A549 (cell line): ENCODE measurements around the gene KCNV2. TPM values are rescaled to one million over a fixed set of nuclear protein-coding genes. Genes with fewer than 3 reads are reported as not detected.
A peak's percentile ranks its signal among the peaks of the same experiment; 100 is the strongest.

Source experiments
- ATAC-seq, 2 experiments: fragments of 200-7000 bp in 1 of 2; fragments of >200 bp in 1 of 2; cut with Nextera tagmentation in 1 of 2; cut with Tn5 transposase in 1 of 2; 3 replicates each; pipeline versions ENCODE4 v1.8.0 to v1.9.1; 2018 to 2020; ENCODE audit warnings: mild to moderate bottlenecking in 1 of 2, moderate library complexity in 1 of 2
- CTCF ChIA-PET: fragments of 300-600 bp; sonication (Branson Sonifier 250); formaldehyde crosslinking; extraction: SDS; loops from one replicate; lab custom pipeline; 2021; ENCODE audit warnings: antibody characterized with exemption, inconsistent platforms; lab: Yijun Ruan, JAX
- POLR2A ChIA-PET: fragments of 350-600 bp; formaldehyde crosslinking; extraction: SDS; loops from one replicate; lab custom pipeline; 2021; ENCODE audit warnings: antibody characterized with exemption, inconsistent platforms; lab: Yijun Ruan, JAX
- DNase-seq, 2 experiments: peaks; one replicate each; pipeline versions ENCODE4 v3.0.0 to v3.0.0-alpha.2; 2011 to 2016; ENCODE audit warnings: low read depth in 1 of 2, low spot score in 1 of 2
- FAIRE-seq: peaks from 2 replicates; lab custom pipeline; 2011; peaks lifted over from hg19 to GRCh38; lab: Jason Lieb, UNC
- H3K27ac ChIP-seq, 2 experiments: fragments of >200 bp; sonication (Bioruptor Twin); formaldehyde crosslinking; 3 replicates each; pipeline ENCODE4 v1.5.1; 2016 to 2017
- H3K4me1 ChIP-seq: fragments of >200 bp; sonication (Bioruptor Twin); formaldehyde crosslinking; 3 replicates; pipeline ENCODE4 v1.6.1; 2016
- H3K4me2 ChIP-seq: fragments of >200 bp; sonication (Bioruptor Twin); formaldehyde crosslinking; 3 replicates; pipeline ENCODE4 v1.6.1; 2016
- H3K4me3 ChIP-seq: fragments of >200 bp; sonication (Bioruptor Twin); formaldehyde crosslinking; 3 replicates; pipeline ENCODE4 v1.5.1; 2016
- H3K9me3 ChIP-seq: fragments of >200 bp; sonication (Bioruptor Twin); formaldehyde crosslinking; 3 replicates; pipeline ENCODE4 v1.6.1; 2016
- CBX2 ChIP-seq: fragments of 200-600 bp; sonication (generic); IDR thresholded peaks from 2 replicates; pipeline ENCODE4 v1.6.1; 2016; ENCODE audit warnings: low read depth, mild to moderate bottlenecking, borderline replicate concordance
- CEBPB ChIP-seq, 2 experiments: fragments of >200 bp in 1 of 2; sonication (Bioruptor Twin) in 1 of 2; formaldehyde crosslinking in 1 of 2; IDR thresholded peaks; 2 replicates each; pipeline ENCODE4 v1.6.1; 2012 to 2016
- ESRRA ChIP-seq: fragments of 150-350 bp; IDR thresholded peaks from 2 replicates; pipeline ENCODE4 v1.6.1; 2014; ENCODE audit warnings: mild to moderate bottlenecking, low read length, borderline replicate concordance
- FOSL2 ChIP-seq, 2 experiments: fragments of 450-650 bp in 1 of 2; fragments of >200 bp in 1 of 2; sonication (Bioruptor Twin) in 1 of 2; formaldehyde crosslinking; IDR thresholded peaks; 2 replicates each; pipeline versions ENCODE4 v1.5.0 to v1.6.1; 2016 to 2020; ENCODE audit warnings: mild to moderate bottlenecking in 1 of 2, moderate library complexity in 1 of 2
- FOXS1 ChIP-seq: fragments of 250-450 bp; sonication (Bioruptor Pico); IDR thresholded peaks from 2 replicates; pipeline ENCODE4 v1.5.0; 2020; ENCODE audit warnings: mild to moderate bottlenecking, moderate library complexity
- HEYL ChIP-seq: fragments of 250-450 bp; sonication (Bioruptor Pico); IDR thresholded peaks from 2 replicates; pipeline ENCODE4 v1.8.0; 2021; ENCODE audit warnings: mild to moderate bottlenecking, moderate library complexity
- HOXB13 ChIP-seq: fragments of 250-450 bp; sonication (Bioruptor Pico); IDR thresholded peaks from 2 replicates; pipeline ENCODE4 v1.5.0; 2020; ENCODE audit warnings: low read depth, mild to moderate bottlenecking, moderate library complexity
- JUNB ChIP-seq: fragments of >200 bp; sonication (Bioruptor Twin); formaldehyde crosslinking; IDR thresholded peaks from 2 replicates; pipeline ENCODE4 v1.6.1; 2016
- PHF8 ChIP-seq: fragments of 200-600 bp; sonication (generic); IDR thresholded peaks from 2 replicates; pipeline ENCODE4 v1.6.1; 2016; ENCODE audit warnings: low read depth, mild to moderate bottlenecking, antibody characterized with exemption, moderate library complexity, borderline replicate concordance
- POLR2A ChIP-seq: IDR thresholded peaks from 2 replicates; pipeline ENCODE4 v1.6.1; 2012; ENCODE audit warnings: mild to moderate bottlenecking, low read length
- POLR2AphosphoS2 ChIP-seq: conservative IDR thresholded peaks from 2 replicates; pipeline ENCODE4 v1.6.1; 2012; ENCODE audit warnings: low read length, improper control_type of control experiment, inconsistent platforms
- RAD21 ChIP-seq, 2 experiments: fragments of >200 bp in 1 of 2; sonication (Bioruptor Twin) in 1 of 2; formaldehyde crosslinking in 1 of 2; IDR thresholded peaks in 1 of 2; conservative IDR thresholded peaks in 1 of 2; 2 replicates in 1 of 2; 3 replicates in 1 of 2; pipeline ENCODE4 v1.6.1; 2012 to 2018; ENCODE audit warnings: inconsistent platforms in 1 of 2
- RARB ChIP-seq: fragments of 250-450 bp; sonication (Bioruptor Pico); IDR thresholded peaks from 2 replicates; pipeline ENCODE4 v1.8.0; 2021; ENCODE audit warnings: mild to moderate bottlenecking, moderate library complexity
- REST ChIP-seq: fragments of 200-600 bp; sonication (generic); IDR thresholded peaks from 2 replicates; pipeline ENCODE4 v1.6.1; 2016; ENCODE audit warnings: antibody characterized with exemption, mild to moderate bottlenecking, moderate library complexity
- RNF2 ChIP-seq: fragments of 200-600 bp; sonication (generic); IDR thresholded peaks from 2 replicates; pipeline ENCODE4 v1.6.1; 2016; ENCODE audit warnings: low read depth, mild to moderate bottlenecking, antibody characterized with exemption, moderate library complexity, borderline replicate concordance
- TP53 ChIP-seq: fragments of 250-450 bp; sonication (Bioruptor Pico); IDR thresholded peaks from 2 replicates; pipeline ENCODE4 v1.5.0; 2021; ENCODE audit warnings: mild to moderate bottlenecking, moderate library complexity
- ZNF302 ChIP-seq: fragments of 250-450 bp; sonication (Bioruptor Pico); IDR thresholded peaks from 2 replicates; pipeline ENCODE4 v1.9.0; 2021; ENCODE audit warnings: inconsistent platforms, mild to moderate bottlenecking, moderate library complexity
- WGBS: methylation state at CpG from one replicate; pipeline ENCODE4 v1.1.6; 2017; ENCODE audit errors: missing lambda C conversion rate; 5-methylcytosine and 5-hydroxymethylcytosine counted together
- polyA plus RNA-seq, 4 experiments: library from polyadenylated mRNA; depleted of rRNA in 3 of 4; stranded (reverse); fragments of >200 nt; fragmentation: RNase III in 1 of 4; extraction: RNeasy Plus Mini Kit Qiagen cat#74134 plus additional on column Dnase treatment in 1 of 4; gene quantifications; 2 replicates in 3 of 4; 3 replicates in 1 of 4; pipeline ENCODE4 v1.2.3, GENCODE V29; 2011 to 2017
- TF ChIP-seq, protein P1 (sequence below): IDR thresholded peaks from 2 replicates; pipeline ENCODE4 v1.6.1; 2012
- TF ChIP-seq, protein P2 (sequence below): fragments of 250-450 bp; sonication (Bioruptor Pico); IDR thresholded peaks from 2 replicates; pipeline ENCODE4 v1.5.0; 2021; ENCODE audit warnings: mild to moderate bottlenecking, moderate library complexity, borderline replicate concordance
- TF ChIP-seq, protein P3 (sequence below): fragments of 150-350 bp; IDR thresholded peaks from 2 replicates; pipeline ENCODE4 v1.6.1; 2014; ENCODE audit warnings: low read depth, mild to moderate bottlenecking, low read length

Gene KCNV2
- polyA plus RNA-seq, 2 of the 4 experiments (the other 2 are of a cell fraction): not detected

GRCh38 chr9:2758162-2758897 is 41.0 kb downstream of the KCNV2 start:
- POLR2A ChIA-PET: no interaction called here
- CTCF ChIA-PET: no interaction called here
- DNase-seq (no peak), FAIRE-seq (no peak), ATAC-seq (no peak; a peak in 1 of 6 replicates)
- no peak for TF ChIP-seq POLR2A
- no peak for TF ChIP-seq PHF8
- no peak for TF ChIP-seq CEBPB (IDR thresholded peaks at IDR 0.05)
- no peak overlapping the region for H3K27ac ChIP-seq
- 64% methylated on average over 2 of the region's 2 CpGs for WGBS
- no peak overlapping the region for H3K4me2 ChIP-seq
- no peaks in the 10 kb centered on the region for H3K4me1 ChIP-seq
- no peaks in the 10 kb centered on the region for H3K9me3 ChIP-seq
- H3K4me3 ChIP-seq: no peak overlapping the region

DNA sequence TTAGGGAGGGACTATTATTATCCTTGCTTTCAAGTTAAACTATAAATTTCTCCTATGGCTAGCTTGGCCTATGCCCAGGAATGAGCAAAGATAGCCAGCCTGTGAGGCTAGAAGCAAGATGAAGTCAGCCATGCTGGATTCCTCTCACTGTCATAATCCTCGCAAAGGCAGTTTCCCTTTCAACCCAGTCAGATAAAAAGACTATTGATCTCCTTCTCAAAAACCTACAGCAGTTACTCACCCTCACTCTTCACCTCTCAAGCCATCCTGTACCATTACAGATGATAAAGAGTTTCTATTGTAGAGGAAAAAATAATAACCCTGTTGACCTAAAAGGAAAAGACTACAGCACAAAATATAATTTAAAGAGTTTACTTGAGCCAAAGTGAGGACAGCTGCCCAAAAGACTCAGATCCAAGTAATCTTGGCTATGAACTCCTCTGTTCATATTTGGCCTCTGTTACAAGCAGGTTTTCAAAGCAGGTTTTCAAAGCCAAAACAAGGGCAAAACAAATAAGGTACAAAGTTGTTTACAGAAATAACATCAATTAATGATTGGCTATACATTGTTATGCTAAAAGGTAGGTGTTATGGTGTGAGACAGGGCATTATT is 41.7 kb downstream of the KCNV2 start:
- 0% methylated on average over 1 of the region's 1 CpG for WGBS
- no peak overlapping the region for H3K27ac ChIP-seq
- H3K4me1 ChIP-seq: no peaks in the 10 kb centered on the region
- ChIA-PET POLR2A (no interaction called here), CTCF (no interaction called here)
- H3K9me3 ChIP-seq: no peaks in the 10 kb centered on the region
- TF ChIP-seq HOXB13: no peak
- TF ChIP-seq JUNB: no peak
- no peak for TF ChIP-seq ZNF302
- TF ChIP-seq ESRRA: no peak
- TF ChIP-seq FOXS1: no peak
- no peak for TF ChIP-seq POLR2A
- TF ChIP-seq, protein P1, sequence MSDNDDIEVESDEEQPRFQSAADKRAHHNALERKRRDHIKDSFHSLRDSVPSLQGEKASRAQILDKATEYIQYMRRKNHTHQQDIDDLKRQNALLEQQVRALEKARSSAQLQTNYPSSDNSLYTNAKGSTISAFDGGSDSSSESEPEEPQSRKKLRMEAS: no peak
- TF ChIP-seq, protein P2, sequence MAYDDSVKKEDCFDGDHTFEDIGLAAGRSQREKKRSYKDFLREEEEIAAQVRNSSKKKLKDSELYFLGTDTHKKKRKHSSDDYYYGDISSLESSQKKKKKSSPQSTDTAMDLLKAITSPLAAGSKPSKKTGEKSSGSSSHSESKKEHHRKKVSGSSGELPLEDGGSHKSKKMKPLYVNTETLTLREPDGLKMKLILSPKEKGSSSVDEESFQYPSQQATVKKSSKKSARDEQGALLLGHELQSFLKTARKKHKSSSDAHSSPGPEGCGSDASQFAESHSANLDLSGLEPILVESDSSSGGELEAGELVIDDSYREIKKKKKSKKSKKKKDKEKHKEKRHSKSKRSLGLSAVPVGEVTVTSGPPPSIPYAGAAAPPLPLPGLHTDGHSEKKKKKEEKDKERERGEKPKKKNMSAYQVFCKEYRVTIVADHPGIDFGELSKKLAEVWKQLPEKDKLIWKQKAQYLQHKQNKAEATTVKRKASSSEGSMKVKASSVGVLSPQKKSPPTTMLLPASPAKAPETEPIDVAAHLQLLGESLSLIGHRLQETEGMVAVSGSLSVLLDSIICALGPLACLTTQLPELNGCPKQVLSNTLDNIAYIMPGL (CRISPR knock-in tag): no peak
- no peak for TF ChIP-seq RAD21 (conservative IDR thresholded peaks at IDR 0.05 in 1 of 2, IDR thresholded peaks at IDR 0.05 in 1 of 2)
- no peak for TF ChIP-seq FOSL2 (IDR thresholded peaks at IDR 0.05)
- no peak for TF ChIP-seq FOSL2 (CRISPR knock-in tag; IDR thresholded peaks at IDR 0.05)
- TF ChIP-seq, protein P3, sequence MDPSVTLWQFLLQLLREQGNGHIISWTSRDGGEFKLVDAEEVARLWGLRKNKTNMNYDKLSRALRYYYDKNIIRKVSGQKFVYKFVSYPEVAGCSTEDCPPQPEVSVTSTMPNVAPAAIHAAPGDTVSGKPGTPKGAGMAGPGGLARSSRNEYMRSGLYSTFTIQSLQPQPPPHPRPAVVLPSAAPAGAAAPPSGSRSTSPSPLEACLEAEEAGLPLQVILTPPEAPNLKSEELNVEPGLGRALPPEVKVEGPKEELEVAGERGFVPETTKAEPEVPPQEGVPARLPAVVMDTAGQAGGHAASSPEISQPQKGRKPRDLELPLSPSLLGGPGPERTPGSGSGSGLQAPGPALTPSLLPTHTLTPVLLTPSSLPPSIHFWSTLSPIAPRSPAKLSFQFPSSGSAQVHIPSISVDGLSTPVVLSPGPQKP: no peak
- no peak for TF ChIP-seq CBX2
- TF ChIP-seq REST: no peak
- TF ChIP-seq RARB (CRISPR knock-in tag): no peak
- no peak for TF ChIP-seq POLR2AphosphoS2
- no peak for TF ChIP-seq RNF2
- TF ChIP-seq TP53: no peak
- no peak for TF ChIP-seq HEYL
- FAIRE-seq (peak; percentile 43), DNase-seq (no peak), ATAC-seq (no peak)
- H3K4me3 ChIP-seq: no peak overlapping the region
- H3K4me2 ChIP-seq: no peak overlapping the region
